HG02973 (cell line): ENCODE data around the gene PHTF1.

Experiments
- ATAC-seq: cut with Tn5 transposase; IDR thresholded peaks from one replicate; pipeline ENCODE4 v1.9.1; 2021; ENCODE audit warnings: moderate library complexity; ENCODE audit not compliant: unreplicated experiment

PHTF1 gene

GRCh38 chr1:113759333-113760101, at the start of gene PHTF1:
TSS of gene PHTF1 (minus strand) at chr1:113759486. CDS start at chr1:113758703, 783 bp downstream.
- peak; percentile 77 for ATAC-seq

GRCh38 chr1:113808450-113809195, 49.3 kb upstream of the PHTF1 start:
- no peak for ATAC-seq

- ATAC-seq = no peak
These were observed 46.4 kb upstream of the PHTF1 start for GRCh38 chr1:113805639-113806038.

- no peak for ATAC-seq
These were observed 45.9 kb upstream of the PHTF1 start for GRCh38 chr1:113805256-113805531.

- no peak for ATAC-seq
These were observed 45.4 kb upstream of the PHTF1 start for GRCh38 chr1:113804421-113805255.

- no peak for ATAC-seq
These were observed 43.2 kb upstream of the PHTF1 start for GRCh38 chr1:113802367-113803007.

GRCh38 chr1:113800487-113800886, 41.2 kb upstream of the PHTF1 start:
- no peak for ATAC-seq

GRCh38 chr1:113797472-113797871, 38.2 kb upstream of the PHTF1 start:
- ATAC-seq = no peak

GRCh38 chr1:113793878-113794834, 34.9 kb upstream of the PHTF1 start:
- no peak for ATAC-seq

- ATAC-seq = no peak
These were observed 33.7 kb upstream of the PHTF1 start for GRCh38 chr1:113792986-113793385.

- ATAC-seq = no peak
These were observed 33.2 kb upstream of the PHTF1 start for GRCh38 chr1:113792471-113792870.

GRCh38 chr1:113788802-113789201, 29.5 kb upstream of the PHTF1 start:
- ATAC-seq = no peak

GRCh38 chr1:113787663-113788062, 28.4 kb upstream of the PHTF1 start:
- no peak for ATAC-seq

- ATAC-seq = no peak
These were observed 26.8 kb upstream of the PHTF1 start for GRCh38 chr1:113786069-113786468.

- ATAC-seq = peak; percentile 73
These were observed 25.0 kb upstream of the PHTF1 start for GRCh38 chr1:113784104-113784779.

GRCh38 chr1:113783254-113784103, 24.2 kb upstream of the PHTF1 start:
- peak; percentile 68 for ATAC-seq

- ATAC-seq = no peak
These were observed 23.1 kb upstream of the PHTF1 start for GRCh38 chr1:113782406-113782805.

GRCh38 chr1:113780374-113781146, 21.3 kb upstream of the PHTF1 start:
- no peak for ATAC-seq
